Upper lobe of left lung (tissue), 4 donors: ENCODE data around the gene NSD2.

ENCODE experiments used
- CTCF ChIP-seq, 6 experiments: fragments of 450-650 bp in 4 of 6; fragments of 200-600 bp in 2 of 6; sonication (generic) in 2 of 6; IDR thresholded peaks; one replicate each; pipeline ENCODE4 v1.5.1; 2016 to 2019; ENCODE audit warnings: antibody characterized with exemption in 6 of 6
- EP300 ChIP-seq, 4 donors: sonication (generic); formaldehyde crosslinking; IDR thresholded peaks; one replicate each; pipeline ENCODE4 v1.5.1; 2017; ENCODE audit warnings: antibody characterized with exemption in 4 of 4, control low read depth in 2 of 4
- POLR2A ChIP-seq, 4 donors: fragments of 450-650 bp; IDR thresholded peaks; one replicate each; pipeline ENCODE4 v1.5.1; 2016 to 2017; ENCODE audit warnings: antibody characterized with exemption in 4 of 4, mild to moderate bottlenecking in 2 of 4

GRCh38 chr4:1993169-1993516 lies 122.0 kb downstream of the NSD2 start:
- no peak for TF ChIP-seq CTCF (IDR thresholded peaks at IDR 0.05)
- no peak for TF ChIP-seq EP300 (IDR thresholded peaks at IDR 0.05)
- no peak for TF ChIP-seq POLR2A (IDR thresholded peaks at IDR 0.05)
